GM15510 (cell line): Measurements from ENCODE around the gene TRIM8.

Source experiments
- POLR2A ChIP-seq: IDR thresholded peaks from 3 replicates; pipeline ENCODE4 v1.6.1; 2011; ENCODE audit warnings: borderline replicate concordance; ENCODE audit not compliant: insufficient read length; ENCODE audit errors: extremely low read depth

TRIM8 gene

DNA sequence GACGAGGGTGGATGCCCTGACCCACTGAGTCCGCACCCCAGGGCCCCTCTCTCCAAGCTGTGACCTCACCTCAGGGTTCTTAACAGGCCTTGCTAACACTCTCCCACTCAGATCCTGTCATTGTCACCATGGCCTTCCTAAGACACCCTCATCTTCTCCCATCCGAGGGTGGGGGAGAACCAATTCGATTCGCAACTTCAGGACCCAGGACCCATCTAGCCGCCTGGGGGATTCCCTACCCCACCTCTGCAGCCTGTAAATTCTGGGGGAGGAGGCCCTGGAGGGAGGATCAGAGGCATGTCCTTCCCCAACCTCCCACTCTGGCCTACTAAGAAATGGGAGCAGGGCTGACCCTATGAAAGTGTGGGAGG lies 17.4 kb downstream of the TRIM8 start:
- no peak for TF ChIP-seq POLR2A

DNA sequence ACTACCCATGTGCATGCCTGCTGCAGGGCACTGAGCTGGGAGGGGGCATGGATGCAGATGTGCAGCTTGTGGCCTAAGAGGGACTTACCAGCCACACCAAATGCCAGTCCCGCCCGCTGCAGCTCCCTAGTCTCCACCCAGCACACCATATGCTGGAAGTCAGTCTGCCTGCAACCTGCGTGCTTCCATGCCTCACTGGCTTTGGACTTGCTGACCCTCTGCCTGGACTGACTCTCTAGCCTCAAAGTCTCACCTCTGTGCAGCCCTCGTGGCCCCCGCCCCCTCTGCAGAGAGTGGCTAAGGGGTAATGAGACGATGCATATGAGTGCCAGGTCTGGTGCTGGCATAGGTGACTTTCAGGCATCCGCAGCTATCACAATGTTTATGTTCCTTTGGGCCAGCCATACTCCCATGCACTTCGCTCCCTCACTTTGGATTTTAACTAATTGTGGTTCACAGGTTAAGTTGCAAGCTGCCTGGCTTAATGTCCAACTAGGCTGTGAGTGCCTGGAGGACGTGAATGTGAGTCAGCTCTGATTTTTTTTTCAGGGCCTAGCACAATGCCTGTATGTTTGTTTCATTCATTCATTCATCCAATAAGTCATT lies 21.7 kb downstream of the TRIM8 start:
- no peak for TF ChIP-seq POLR2A

DNA sequence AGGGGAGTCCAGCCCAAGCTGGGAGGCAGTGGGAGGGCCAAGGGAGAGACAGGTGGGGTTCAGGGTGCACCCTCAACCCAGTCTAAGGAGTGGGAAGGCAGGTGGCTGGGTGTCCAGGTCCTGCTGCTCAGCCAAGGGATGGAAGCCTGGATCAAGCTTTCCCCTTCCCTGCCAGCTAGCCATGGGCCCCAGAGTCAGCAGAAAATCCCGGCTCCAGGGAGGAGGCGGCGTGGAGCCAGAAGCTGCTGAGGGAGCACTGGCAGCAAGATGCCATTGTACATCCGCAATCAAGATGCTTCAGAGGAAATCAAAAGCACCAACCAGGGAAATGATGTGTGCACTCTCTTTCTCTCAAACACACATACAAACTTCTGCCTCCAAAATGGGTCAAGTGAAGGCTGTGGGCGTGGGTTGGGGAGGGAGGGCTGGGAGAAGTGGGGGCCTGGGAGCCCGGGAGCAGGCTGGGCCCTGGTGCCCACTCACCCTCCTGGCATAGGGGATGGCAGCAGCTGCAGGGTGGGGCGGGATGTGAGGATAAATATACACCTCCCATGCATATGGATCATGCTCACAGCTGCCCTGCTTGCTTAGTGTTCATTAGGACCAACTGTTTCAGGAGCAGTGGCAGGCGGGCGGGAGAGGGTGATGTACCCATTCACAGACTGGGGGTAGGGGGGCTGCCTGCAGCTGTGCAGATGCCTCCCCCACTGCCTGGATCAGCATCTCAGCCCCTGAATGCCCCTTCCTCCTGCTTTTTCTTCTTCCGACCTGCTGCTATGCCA lies 24.2 kb downstream of the TRIM8 start:
- TF ChIP-seq POLR2A = no peak

DNA sequence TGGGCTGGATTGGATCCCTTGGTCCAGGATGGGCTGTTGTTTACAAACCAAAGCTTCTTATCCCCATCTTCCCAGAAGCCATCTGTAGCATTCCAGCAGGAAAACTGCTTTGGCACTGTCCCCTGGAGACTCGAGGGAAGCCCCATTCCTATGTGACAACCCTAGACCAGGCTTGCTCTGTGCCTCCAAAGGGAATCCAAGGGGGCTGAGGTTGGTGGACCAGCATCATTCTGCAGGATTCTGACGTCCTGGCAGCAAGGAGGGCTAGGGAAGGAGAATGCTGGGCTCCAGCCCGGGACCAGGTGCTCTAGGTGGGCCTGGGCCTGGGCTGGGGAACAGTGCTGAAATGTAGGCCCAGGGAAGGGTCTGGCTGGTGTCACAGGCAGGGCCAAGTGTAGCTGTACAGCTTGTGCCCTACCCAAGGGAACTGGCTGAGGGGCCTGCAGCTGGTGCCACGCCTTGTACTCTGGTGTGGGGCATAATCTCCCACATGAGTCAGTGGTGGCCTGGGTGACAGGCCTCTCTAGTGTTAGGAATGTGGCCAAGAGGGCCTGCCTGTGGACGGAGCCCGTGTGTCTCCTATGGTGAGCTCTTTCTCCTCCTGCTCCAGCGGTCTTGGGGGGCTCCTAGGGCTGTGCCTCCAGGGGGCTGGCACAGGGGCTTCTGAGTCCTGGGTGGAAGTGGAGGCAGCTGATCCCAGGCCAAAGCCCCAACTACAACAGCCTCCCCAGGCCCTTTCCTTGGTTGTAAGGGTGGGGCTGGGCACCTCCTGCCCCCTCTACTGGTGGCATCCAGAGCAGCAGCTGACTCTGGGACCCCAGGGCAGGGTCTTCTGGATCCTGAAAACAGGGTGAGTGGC lies 25.2 kb downstream of the TRIM8 start:
- no peak for TF ChIP-seq POLR2A

DNA sequence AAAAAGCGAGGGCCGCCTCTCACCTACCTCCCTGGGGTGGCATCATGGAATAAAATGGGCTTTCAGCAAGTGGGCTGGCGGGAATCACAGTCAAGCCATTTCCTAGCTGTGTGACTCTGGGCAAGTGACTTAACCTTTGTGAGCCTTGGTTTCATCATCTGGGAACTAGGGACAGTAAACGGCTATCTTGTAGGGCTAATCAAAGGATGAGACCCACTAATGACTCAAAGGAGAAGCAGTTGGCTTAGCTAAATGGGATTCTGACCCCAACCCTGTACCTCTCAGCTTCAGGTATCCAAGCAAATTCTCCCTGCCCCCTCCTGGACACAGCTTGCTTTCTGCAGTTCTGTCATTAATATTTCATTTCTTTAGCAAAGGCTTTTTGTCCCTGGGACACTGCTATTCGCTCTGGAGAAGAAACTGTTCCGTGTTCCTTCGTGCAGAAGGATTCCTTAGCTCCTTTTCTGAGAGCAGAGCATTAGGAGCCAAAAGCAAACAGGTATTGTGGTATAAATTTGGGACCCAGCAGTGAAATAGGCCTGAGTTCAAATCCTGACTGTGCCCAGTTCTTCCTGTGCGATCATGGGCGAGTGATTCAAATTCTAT lies 25.9 kb downstream of the TRIM8 start:
- no peak for TF ChIP-seq POLR2A

DNA sequence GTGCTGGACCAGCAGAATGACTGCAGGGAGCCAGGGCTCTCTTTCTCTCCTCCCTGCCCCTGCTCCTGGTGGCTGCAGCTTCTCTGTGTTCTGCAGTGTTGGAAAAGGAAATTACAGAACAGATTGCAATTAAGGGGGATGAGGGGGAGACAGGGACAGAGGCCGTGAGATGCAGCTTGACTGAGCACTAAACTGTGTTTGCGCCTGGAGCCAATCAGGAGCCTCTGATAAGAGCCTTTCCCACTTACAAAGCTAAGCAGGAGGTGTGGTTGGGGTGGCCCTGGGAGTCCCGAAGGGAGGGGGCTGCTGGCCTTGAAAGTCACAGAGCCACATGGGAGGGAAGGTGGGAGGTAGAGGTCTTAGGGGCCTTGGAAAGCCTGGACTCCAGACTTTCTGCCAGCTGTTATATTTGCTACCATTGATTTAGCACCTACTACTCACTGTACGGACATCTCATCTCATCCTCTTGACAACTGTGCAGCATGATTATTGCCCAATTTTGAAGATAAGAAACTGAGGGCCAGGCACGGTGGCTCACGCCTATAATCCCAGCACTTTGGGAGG lies 26.7 kb downstream of the TRIM8 start:
- no peak for TF ChIP-seq POLR2A

DNA sequence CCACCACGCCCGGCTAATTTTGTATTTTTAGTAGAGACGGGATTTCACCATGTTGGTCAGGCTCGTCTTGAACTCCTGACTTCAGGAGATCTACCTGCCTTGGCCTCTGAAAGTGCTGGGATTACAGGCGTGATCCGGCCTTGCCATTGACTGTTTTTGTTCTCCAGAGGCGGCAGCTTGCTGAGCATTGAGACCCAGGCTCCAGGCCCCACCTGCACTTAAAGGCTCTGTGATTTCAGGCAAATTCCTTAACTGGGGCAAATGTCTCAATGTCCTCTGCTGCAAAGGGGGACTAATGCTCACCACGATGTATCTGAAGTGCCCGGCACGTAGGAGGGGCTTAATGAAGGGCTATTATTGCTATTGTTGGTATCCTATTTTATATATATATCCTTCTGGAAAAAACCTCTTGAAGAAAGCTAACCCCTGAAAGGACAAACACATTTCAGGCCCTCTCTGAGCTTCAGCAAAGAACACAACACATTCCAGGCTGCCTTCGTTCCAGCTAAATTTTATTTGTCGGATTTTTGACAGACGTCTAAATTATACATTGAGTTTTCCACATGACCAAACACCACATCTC lies 29.0 kb downstream of the TRIM8 start:
- TF ChIP-seq POLR2A = no peak

DNA sequence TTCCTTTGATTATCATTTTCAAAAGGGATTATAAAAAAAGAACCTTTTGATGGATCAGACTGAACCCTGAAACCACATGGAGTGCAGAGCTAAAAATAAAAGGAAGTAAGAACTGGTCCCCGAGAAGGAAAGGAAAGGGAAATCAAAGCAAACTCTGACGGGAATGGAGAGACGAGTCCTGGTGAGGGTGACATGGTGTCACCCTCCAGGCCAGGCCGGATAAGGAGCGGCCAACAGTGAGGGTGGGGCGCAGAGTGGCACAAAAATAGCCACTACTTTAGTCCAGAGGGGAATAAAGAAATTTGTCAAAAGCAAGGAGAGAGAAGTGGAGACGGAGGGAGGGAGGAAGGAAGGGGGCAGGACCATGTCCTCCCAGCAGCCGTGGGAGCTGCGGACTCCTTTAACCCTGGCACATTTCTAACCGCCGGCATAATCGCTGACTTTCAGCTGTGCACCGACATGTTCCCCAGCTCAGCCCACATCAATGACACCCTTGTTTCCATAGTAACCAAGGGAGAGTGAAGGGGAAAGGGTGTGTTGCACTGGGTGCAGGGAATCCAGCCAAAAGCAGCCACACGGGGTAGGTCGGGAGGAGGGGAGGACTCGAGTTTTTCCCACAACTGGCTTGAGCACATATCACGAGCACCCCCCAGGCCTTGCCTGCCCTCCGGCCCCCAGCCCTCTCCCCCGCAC lies 29.7 kb downstream of the TRIM8 start:
- TF ChIP-seq POLR2A = no peak

DNA sequence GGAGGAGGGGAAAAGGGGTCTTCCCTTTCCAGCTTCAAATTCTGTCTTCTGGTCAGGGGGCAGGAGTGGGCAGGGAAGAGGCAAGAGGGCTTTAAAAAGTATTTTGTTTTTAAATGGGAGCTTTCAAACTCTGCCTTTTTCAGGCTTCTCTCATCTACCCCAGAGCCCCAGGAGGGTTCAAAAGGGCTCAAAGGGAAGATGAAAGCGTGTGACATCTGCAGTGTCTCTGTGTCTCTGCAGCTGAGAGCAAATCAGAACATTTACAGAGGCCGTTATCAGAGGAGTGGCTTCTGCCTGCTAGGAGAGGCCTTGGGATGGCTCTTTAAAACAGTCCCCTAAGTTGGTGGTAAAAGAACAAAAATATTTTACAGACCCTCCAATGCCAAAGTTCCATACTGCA lies 30.3 kb downstream of the TRIM8 start:
- TF ChIP-seq POLR2A = no peak

DNA sequence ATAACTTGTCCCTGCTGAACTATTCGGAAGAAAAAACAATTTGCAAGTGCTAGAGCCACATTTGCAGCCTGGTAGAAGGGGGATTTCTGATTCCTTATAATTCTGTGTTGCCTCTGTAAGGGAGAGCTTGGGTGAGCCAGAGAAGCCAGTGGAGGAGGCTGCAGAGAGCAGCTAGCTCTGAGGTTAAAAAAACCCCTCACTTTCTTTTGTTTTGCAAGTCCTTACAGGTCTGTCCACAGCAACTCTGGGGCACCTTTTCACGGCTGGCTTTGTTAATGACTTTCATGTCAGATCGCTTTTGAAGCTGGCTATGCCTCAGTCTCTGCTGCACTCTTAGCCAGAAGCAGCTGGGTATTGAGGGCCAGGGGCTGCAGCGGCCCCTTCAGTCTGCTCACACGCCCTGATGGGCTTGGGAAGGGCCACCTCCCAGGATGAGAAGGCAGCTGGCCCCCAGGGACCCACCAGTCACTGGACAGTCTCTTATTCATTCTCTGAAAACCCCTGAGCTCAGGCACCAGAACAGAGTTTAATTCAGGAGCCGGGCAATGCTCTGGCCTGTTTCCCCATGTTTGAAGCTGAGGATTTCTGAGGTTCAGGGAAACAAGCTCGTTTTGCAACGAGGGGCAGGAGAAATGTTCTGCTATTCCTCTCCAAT lies 30.9 kb downstream of the TRIM8 start:
- no peak for TF ChIP-seq POLR2A

DNA sequence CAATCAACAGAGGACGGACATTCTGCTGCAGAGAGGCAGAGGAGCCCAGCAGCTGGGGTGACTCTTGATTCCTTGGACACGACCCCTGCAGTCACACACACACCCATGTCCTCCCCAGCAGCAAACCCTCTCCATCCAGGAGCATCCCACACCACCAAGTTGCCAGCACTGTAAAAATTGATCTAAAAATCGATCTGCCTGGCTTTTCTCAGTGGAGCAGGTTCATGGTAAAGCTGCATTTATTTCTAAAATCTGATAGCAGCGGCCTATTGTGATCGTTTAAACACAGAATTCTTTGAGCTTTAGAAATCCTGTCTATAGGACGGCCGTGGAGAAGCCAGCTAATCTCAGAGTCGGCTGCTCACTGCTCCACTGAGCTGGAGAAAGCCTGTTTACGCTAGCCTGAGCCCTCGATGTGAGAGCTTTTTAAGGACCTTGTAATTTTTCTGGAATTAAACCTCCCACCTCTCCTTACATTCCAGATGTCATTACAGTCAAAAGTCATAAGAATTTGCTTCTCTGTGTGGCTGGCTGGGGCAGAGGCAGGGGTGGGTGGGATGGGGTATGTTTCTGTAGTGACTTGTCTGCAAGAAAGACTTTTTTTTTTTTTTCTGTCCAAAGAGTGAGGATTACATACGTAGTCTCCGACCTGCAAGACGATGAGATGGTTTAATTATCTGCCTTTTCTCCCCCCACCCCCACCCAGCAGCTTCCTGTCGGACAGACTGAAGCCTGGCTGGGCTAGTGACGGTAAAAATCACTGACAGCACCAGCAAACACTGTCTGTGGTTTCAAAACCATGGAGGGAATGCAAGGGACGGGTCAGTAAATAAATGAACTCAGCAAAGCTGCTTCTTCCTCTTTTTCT lies 31.6 kb downstream of the TRIM8 start:
- no peak for TF ChIP-seq POLR2A

DNA sequence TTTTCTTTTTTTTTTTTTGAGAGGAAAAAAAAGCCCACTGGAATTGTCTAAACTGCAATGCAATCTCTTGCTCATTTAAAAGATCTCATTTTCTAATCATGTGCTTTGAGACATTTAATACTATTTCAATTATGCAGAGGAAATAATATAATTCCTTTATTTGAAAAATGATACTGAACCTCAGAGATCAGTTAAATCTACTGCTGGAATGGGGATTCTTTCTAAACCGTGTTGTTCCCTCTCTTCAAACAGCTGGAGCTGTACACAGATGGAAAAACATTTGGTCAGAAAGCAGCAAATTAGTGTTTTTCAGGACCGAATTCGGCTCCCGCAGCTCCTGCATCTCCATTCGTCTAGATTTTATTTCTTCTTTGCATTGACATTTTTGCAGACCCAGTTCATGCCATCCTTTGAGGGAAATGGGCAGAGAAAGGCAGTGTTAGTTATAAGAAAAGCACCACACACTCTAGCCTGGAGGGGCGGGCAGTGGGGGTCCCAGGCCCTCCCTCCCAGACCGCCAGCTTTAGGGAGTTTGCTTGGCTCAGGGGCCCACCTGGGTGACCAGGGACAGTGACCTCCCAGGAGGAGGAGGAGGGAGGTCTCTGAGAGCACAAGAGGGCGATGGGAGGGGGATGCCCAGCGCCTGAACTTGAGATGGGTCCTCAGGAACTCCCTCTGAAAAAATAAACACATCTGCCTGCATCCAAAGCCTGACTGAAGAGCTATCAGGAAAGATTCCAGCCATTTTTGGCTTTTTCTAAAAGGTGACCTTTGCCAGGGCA lies 32.4 kb downstream of the TRIM8 start:
- TF ChIP-seq POLR2A = no peak

DNA sequence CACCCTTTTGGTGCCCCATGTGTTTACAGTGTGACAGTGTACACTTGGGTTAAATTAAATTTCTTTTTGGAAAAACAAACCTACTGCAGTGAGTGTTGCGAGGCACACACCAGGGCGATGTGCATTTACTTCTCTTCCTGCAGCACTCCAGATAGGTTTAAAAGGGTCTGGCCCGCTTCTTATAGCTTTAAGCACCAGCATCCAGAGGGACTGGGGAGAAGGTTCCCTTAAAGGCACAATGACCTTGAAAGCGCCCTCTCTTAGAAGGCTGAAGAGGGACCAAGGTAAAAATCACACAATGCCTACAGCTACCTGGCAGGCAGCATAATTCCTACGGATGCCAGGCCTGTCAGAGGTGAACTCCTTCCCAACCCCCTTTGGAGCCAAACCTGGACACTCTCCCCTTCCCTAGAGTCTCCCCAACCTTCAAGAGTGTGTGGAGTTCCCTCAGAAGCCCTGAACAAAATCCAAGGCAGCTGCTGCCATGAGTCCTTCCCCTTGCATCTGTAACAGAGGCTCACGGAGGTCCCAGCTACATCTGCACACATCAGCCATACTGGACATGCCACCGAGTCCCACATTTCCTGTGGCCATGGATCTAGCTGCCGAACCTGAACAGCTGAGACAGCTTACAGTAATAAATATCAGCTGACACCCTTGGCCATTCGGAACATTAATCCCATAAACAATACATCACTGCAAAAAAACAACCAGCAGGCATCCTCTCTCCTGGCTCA lies 33.2 kb downstream of the TRIM8 start:
- TF ChIP-seq POLR2A = no peak
